ENCODE results near the gene ZFPM1.

Gene ZFPM1

DNA sequence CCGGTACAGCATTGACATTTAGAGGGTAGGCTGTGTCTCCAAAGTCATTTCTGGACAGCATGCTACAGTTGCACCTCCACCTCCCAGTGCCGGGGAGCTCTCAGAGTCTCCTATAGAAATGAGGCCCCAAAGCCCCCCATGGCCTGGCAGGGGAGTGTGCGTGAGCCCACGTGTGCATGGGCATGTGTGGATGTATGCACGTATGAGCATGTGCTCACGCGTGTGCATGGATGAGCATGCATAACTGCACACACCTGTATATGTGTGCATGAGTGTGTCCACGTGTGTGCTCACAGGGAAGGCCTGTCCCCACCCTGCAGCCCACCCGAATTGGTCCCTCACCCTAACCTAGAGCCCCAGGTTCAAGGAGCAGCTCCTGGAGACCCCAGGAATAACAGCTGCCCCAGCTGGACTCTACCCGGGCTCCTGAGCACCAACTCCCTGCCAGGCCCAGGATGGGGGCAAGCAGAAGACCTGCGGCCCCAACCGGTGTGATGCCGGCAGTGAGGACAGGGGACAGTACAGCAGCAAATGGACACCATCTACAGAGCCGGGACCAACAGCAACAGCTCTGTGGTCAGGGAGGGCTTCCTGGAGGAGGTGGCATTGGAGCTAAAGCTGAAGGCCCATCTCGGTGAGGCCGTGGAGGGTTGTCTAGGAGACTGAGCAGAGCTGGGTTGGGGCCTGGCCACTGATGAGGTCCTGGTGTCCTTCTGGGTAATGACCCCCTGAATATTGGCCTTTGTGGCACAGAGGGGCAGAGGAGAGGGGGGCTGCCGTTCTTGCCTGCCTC lies 35.2 kb upstream of the ZFPM1 start:
- no peak for DNase-seq (ENCODE audit: low spot score)

DNA sequence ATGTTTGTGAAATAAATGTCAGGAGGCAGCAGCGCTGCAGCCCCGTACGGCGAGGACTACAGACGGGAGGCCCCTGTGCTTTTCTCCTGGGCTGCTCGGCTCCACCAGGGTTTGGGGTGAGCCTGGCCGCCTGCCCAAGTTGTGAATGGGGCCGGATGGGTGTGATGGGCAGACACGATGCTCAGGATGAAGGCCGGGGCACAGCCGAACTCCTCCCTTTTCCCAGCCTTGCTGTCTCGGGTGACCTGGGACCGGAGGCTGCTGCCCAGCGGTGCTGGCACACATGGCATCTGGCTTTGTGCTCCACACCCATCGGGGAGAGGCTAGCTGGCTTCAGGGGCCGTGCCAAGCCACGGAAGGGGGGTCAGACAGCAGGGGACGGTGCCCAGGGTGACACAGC lies 34.2 kb upstream of the ZFPM1 start:
- DNase-seq (ENCODE audit: low spot score) = no peak

DNA sequence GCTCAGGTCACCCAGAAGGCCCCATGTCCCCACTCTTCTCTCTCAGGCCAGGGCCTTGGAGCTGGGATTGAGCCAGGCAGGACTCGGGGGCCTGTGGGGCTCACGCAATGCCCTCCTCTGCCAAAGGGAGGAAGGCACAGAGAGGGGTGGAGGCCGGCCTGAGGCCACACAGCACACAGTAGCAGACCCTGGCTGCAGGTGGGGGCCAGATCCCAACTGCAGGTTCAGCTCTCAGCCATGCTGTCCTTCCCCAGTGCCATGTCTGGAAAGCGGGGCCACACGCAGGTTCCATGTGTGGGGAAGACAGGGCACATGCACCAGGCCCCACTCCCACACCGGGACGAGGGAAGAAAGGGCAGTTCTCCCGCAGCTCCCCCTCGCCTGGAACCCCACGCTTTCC lies 33.3 kb upstream of the ZFPM1 start:
- no peak for DNase-seq (ENCODE audit: low spot score)

DNA sequence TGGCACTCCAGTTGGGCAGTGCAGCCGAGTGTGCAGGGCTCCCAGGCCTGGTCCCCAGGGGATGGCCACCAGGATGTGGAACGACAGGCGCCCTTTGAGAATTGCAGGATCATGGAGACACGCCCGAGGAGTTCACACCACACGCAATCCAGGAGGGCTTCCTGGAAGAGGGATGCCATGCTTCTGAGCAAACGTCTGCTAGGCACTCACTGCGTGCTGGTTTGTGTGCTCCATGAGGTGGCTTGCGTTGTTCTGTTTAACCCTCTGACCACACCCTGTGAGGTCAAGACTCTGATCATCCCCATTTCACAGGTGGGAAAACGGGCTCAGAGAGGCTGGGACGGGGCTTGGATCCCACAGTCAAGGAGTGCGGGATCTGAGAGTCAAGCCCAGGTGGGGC lies 32.6 kb upstream of the ZFPM1 start:
- DNase-seq (ENCODE audit: low spot score) = no peak

DNA sequence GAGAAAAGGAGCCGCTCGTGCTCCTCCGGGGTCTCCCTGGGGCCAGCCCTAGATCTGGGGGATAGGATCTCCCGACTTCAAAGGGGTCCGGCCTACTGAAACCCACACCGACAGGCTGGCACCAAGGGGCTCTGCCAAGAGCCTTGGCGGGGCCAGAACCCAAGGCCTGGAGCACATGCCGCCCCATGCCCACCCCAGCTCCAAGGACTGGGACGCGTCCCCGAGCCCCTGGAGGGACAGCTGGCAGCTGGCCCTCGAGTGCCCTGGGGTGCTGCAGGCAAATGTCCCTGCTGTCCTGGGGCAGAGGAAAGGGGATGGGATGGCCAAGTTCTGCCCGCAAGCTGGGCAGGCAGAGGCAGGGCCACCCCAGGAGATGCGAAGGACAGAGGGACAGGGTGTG lies 31.8 kb upstream of the ZFPM1 start:
- no peak for DNase-seq (ENCODE audit: low spot score)

DNA sequence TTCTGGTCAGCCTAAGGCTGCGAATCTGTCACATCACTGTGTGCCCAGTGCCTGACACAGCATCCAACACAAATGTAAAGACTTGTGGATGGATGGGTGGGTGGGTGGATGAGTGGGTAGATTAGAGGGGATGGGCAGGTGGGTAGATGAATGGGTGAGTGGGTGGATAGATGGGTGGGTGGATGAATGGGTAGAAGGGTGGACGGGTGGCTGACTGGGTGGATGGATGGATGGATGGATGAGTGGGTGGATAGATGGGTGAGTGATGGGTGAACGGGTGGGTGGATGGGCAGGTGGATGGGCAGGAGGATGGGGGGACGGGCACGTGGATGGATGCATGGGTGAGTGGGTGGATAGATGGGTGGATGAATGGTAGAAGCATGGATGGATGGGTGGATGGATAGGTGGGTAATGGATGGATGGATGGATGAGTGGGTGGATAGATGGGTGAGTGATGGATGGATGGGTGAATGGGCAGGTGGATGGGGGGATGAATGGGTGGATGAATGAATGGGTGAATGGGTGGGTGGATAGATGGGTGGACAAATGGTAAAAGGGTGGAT lies 31.1 kb upstream of the ZFPM1 start:
- no peak for DNase-seq (ENCODE audit: low spot score)

DNA sequence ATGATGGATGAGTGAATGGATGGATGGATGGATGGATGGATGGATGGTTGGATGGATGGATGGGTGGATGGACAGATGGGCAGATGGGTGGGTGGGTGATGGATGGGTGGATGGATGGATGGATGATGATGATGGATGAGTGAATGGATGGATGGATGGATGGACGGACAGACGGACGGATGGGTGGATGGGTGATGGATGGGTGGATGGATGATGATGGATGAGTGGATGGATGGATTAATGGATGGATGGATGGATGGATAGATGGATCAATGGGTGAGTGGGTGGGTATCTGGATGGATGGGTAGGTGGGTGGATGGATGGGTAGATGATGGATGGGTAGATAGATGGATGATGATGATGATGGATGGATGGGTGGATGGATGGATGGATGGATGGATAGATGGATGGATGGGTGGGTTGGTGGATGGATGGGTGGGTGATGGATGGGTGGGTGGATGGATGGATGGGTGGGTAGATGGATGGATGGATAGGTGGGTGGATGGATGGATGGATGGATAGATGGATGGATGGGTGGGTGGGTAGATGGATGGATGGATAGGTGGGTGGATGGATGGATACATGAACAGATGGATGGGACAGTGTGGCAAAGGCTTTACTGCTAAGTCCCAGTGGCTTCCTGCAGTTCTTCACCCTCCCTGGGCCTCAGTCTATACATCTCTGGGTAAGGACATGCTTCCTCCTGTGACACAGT lies 30.2 kb upstream of the ZFPM1 start:
- no peak for DNase-seq (ENCODE audit: low spot score)

DNA sequence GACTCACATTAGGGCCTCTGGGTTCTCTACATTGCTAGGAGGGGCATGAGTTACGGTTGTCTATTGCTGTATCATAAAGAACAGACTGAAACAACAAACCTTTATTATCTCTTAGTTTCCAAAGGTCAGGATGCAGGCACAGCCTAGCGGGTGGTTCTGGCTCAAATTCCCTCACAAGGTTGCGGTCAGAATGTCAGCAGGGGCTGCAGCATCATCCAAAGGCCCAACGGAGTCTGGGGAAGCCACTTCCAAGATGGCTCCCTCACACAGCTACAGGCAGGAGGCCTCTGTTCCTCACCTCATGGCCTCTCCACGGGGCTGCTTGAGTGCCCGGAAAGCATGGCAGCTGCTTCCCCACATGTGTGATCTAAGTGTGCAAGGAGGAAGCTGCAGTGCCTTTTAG lies 29.6 kb upstream of the ZFPM1 start:
- no peak for DNase-seq (ENCODE audit: low spot score)

DNA sequence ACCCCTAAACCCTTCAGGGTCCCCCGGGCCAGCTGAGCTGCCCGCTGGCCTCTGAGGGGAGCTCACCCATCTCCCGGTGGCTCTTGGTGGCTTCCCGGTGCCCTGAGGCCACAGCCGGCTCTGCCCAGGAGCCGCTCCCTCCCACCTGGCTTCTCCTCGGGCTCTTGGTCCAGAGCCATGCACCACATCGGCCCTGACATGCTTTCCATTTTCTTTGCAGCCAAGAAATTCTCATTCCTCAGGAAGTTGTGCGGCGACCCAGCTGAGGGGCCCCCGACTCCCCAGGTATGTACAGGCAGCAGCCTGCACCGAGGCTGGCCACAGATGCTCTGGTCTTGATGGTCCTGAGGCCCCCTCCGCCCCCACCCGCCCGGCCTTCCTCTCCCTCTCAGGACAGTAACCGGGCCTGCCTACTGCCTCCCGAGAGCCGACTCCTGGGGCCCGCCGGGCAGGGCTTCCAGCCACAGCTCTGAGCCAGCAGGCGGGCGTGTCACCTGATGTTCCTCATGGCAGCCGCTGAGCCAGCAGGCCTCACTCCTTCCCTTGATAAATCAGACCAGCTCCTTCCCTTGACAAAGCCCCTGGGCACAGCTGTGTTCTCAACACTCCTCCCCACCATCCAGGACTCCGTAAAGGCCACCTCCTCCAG lies 28.4 kb upstream of the ZFPM1 start:
- DNase-seq (ENCODE audit: low spot score) = no peak

DNA sequence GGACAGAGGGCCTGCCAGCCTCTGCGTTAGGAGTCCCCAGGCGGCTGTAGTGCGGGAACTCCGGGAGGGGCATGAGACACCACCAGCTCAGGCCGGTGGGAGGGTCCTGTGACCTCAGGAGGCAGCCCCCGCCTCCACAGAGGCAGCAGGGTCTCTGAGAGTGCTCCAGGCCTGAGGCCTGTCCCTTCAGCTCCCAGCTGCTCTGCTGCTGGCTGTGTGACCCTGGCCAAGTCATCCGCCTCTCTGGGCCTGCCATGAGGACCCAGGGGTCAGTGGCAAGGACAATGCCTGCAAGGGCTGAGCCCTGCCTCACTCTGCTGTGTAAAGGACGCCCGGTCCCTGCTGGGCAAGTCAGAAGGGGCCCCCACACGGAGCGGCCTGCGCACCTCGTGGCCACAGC lies 27.1 kb upstream of the ZFPM1 start:
- no peak for DNase-seq (ENCODE audit: low spot score)

DNA sequence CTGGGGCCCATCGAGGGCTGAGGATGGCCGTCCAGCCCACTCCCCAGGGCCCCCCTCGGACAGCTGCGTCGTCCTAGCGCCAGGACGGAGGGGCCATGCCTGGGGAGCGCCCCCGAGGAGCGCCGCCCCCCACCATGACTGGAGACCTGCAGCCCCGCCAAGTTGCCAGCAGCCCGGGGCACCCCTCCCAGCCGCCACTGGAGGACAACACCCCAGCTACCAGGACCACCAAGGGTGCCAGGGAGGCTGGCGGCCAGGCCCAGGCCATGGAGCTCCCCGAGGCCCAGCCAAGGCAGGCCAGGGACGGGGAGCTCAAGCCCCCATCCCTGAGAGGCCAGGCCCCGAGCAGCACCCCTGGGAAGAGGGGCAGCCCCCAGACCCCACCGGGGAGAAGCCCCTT lies 25.7 kb upstream of the ZFPM1 start:
- DNase-seq (ENCODE audit: low spot score) = no peak

DNA sequence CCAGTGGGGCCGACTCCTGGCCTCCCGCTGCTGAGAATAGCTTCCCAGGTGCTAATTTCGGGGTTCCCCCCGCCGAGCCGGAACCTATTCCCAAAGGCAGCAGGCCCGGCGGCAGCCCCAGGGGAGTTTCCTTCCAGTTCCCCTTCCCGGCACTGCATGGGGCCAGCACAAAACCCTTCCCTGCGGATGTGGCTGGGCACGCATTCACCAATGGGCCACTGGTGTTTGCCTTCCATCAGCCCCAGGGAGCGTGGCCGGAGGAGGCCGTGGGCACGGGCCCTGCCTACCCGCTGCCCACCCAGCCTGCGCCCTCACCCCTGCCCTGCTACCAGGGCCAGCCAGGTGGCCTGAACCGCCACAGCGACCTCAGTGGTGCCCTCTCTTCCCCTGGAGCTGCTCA lies 24.9 kb upstream of the ZFPM1 start:
- no peak for DNase-seq (ENCODE audit: low spot score)

DNA sequence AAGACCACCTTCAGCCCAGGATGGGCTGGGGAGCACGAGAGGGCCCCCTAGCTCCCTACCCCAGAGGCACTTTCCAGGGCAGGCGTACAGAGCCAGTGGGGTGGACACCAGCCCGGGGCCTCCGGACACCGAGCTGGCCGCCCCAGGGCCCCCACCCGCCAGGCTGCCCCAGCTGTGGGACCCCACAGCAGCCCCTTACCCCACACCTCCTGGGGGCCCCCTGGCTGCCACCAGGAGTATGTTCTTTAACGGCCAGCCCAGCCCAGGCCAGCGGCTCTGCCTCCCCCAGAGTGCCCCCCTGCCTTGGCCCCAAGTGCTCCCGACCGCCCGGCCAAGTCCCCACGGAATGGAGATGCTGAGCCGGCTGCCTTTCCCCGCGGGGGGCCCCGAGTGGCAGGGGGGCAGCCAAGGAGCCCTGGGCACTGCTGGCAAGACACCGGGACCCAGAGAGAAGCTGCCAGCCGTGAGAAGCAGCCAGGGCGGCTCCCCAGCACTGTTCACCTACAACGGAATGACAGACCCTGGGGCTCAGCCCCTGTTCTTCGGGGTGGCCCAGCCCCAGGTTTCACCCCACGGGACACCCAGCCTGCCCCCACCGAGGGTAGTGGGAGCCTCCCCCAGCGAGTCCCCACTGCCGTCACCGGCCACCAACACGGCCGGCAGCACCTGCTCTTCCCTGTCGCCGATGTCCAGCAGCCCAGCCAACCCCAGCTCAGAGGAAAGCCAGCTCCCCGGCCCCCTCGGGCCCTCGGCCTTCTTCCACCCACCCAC lies 24.3 kb upstream of the ZFPM1 start:
- DNase-seq (ENCODE audit: low spot score) = no peak

DNA sequence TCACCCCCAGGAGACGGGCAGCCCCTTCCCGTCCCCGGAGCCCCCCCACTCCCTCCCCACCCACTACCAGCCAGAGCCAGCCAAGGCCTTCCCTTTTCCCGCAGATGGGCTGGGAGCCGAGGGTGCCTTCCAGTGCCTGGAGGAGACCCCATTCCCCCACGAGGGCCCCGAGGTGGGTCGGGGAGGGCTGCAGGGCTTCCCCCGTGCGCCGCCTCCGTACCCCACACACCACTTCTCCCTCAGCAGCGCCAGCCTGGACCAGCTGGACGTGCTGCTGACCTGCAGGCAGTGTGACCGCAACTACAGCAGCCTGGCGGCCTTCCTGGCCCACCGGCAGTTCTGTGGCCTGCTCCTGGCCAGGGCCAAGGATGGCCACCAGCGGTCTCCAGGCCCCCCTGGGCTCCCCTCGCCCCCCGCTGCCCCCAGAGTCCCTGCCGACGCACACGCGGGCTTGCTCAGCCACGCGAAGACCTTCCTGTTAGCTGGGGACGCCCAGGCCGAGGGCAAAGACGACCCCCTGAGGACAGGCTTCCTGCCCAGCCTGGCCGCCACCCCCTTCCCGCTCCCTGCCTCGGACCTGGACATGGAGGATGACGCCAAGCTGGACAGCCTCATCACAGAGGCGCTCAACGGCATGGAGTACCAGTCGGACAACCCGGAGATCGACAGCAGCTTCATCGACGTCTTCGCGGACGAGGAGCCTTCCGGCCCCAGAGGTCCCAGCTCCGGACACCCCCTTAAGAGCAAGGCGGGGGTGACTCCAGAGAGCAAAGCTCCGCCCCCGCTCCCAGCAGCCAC lies 23.5 kb upstream of the ZFPM1 start:
- DNase-seq (ENCODE audit: low spot score) = no peak

DNA sequence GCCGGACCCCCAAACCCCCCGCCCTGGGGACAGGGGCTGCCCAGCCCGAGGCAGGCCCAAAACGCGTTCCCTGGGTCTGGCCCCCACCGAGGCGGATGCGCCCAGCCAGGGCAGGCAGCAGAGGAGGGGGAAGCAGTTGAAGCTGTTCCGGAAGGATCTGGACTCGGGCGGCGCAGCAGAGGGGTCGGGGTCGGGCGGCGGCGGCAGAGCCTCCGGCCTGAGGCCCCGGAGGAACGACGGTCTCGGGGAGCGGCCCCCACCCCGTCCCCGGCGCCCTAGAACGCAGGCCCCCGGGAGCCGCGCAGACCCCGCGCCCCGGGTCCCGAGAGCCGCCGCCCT lies 22.9 kb upstream of the ZFPM1 start:
- DNase-seq (ENCODE audit: low spot score) = no peak

DNA sequence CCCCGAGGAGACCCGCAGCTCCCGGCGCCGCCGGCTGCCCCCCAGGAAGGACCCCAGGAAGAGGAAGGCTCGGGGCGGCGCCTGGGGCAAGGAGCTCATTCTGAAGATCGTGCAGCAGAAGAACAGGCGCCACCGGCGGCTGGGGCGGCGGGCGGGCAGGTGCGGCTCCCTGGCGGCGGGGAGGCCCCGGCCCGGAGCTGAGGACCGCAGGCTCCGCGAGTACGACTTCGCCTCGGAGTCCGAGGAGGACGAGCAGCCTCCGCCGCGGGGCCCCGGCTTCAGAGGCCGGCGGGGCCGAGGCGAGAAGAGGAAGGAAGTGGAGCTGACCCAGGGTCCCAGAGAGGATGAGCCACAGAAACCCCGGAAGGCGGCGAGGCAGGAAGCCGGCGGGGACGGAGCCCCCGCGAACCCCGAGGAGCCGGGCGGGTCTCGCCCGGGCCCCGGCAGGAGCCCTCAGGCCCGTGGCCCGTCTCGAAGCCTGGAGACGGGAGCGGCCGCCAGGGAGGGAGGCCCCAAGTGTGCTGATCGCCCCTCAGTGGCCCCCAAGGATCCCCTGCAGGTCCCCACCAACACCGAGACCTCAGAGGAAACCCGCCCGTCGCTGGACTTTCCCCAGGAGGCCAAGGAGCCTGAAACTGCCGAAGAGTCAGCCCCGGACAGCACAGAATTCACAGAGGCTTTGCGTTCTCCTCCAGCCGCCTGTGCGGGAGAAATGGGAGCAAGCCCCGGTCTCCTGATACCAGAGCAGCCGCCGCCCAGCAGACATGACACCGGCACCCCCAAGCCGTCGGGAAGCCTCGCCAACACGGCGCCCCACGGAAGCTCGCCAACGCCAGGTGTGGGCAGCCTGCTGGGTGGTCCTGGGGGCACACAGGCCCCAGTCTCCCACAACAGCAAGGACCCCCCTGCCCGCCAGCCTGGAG lies 22.3 kb upstream of the ZFPM1 start:
- no peak for DNase-seq (ENCODE audit: low spot score)

DNA sequence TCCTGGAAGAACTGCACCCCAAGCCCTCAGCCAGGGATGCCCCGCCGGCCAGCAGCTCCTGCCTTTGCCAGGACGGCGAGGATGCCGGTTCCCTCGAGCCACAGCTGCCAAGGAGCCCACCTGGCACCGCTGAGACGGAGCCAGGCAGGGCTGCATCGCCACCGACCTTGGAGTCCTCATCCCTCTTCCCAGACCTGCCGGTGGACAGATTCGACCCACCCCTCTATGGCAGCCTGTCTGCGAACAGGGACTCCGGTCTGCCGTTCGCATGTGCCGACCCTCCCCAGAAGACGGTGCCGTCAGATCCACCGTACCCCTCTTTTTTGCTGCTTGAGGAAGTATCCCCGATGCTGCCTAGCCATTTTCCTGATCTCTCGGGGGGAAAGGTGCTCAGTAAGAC lies 21.4 kb upstream of the ZFPM1 start:
- DNase-seq (ENCODE audit: low spot score) = no peak

DNA sequence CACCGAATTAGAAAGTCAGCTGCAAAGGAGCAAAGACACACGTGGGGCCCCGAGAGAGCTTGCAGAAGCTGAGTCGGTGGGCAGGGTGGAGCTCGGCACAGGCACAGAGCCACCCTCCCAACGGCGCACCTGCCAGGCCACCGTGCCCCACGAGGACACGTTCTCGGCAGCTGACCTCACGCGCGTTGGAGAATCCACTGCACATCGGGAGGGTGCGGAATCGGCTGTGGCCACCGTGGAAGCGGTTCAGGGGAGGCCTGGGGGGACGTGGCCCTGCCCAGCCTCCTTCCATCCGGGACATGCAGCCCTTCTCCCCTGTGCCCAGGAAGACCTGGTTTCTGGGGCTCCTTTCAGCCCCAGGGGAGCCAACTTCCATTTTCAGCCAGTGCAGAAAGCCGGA lies 20.9 kb upstream of the ZFPM1 start:
- DNase-seq (ENCODE audit: low spot score) = no peak

DNA sequence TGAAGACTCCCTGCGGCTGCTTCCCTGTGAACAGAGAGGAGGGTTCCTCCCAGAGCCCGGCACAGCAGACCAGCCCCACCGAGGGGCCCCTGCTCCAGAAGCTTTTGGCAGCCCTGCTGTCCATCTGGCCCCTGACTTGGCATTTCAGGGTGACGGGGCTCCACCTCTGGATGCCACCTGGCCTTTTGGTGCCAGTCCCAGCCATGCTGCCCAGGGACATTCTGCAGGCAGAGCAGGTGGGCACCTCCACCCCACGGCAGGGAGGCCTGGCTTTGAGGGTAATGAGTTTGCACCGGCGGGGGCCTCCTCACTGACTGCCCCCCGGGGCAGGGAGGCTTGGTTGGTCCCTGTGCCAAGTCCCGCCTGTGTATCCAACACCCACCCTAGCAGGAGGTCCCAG lies 20.3 kb upstream of the ZFPM1 start:
- no peak for DNase-seq (ENCODE audit: low spot score)

DNA sequence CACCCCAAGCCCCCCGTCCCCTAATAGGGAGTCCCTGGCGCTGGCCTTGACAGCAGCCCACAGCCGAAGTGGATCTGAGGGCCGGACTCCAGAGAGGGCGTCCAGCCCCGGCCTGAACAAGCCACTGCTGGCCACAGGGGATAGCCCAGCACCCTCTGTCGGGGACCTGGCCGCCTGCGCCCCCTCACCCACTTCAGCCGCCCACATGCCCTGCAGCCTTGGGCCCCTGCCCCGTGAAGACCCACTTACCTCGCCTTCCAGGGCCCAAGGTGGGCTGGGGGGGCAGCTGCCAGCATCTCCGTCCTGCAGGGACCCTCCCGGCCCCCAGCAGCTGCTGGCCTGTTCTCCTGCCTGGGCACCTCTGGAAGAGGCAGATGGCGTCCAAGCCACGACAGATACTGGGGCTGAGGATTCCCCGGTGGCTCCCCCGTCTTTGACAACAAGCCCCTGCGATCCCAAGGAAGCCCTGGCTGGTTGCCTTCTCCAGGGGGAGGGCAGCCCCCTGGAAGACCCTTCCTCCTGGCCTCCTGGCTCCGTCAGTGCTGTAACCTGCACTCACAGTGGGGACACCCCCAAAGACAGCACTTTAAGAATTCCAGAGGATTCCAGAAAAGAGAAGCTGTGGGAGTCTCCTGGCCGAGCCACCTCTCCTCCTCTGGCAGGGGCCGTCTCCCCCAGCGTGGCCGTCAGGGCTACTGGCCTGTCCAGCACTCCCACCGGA lies 19.3 kb upstream of the ZFPM1 start:
- no peak for DNase-seq (ENCODE audit: low spot score)
